ENCODE measurements around the gene MOV10L1.

Gene MOV10L1

DNA sequence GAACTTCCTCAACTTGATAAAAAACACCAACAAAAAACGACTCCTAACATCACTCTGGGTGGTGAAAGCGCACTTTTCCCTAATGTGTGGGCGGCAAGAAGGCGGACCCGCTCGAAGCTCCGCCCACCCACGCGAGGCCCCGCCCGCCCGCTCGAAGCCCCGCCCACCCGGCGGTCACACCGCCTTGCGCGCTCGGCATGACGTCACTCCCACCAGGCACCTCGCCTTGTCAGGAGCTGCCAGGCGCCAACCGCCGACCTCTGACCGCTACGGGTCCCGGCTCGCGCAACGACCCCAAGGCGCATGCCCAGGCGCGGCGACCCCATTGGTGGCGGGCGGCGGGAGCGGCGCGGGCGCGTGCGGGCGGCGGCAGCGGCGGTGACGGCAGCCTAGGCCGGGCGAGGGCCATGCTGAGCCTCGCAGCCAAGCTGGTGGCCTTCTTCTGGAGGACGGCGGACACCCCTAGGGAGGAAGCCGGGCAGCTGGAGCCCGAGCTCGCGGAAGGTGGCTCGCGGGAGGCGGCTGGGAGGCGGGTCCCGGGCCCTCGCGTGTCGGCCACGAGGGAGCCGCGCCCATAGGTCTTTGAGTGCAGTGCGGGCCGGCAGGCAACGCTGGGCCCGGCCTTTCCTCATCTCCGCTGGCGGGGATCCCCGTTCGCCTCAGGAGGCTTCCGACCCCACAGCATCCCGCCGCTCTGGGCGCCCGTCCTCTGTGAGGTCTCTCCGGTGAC, at the start of gene MOV10L1:
Gene MOV10L1 (plus strand): TSS at position 325 of the 730 bp plus-strand sequence. CDS start 83 bp downstream, at position 408.
- in situ Hi-C loops (cut with HindIII; ENCODE audit: low sequenced_read_pairs) = no loop called here

GRCh38 chr22:50040717-50041116, 49.1 kb upstream of the MOV10L1 start:
- in situ Hi-C loops (cut with HindIII; ENCODE audit: low sequenced_read_pairs) = no loop called here

GRCh38 chr22:50041361-50042065, 48.3 kb upstream of the MOV10L1 start:
- in situ Hi-C loops (cut with HindIII; ENCODE audit: low sequenced_read_pairs) = no loop called here

DNA sequence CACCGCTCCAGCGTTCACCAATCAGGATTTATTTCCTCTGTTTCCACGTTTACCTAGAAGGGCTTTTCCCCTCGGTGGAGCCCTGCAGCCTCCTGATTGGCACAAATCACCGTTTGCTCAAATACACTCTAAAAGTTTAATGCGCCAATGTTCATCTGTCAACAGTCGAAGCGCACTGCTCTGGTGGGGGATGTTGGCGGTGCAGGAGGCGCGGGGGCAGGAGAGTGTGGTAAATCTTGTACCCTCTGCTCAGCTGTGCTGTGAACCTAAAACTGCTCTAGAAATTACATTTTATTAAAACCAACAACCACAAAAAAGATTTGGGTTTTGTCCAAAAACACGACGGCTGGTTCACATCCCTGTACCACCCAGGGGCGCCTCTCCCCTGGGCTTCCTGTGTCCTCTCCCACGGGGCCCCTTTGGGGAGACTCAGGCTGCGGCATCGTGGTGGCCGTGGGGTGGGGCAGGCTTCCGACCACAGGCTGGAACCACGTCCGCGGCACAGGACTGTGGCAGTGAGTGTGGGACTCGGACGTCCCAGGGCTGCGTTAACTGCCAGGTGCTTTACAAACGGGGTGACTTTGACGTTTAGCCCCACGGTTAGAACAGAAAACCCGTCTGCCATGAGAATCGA, 45.2 kb upstream of the MOV10L1 start:
- in situ Hi-C loops (cut with HindIII; ENCODE audit: low sequenced_read_pairs) = no loop called here

GRCh38 chr22:50045211-50046018, 44.4 kb upstream of the MOV10L1 start:
- in situ Hi-C loops (cut with HindIII; ENCODE audit: low sequenced_read_pairs) = no loop called here

- in situ Hi-C loops (cut with HindIII; ENCODE audit: low sequenced_read_pairs) = no loop called here
Observed at GRCh38 chr22:50046019-50046415, 43.8 kb upstream of the MOV10L1 start.

GRCh38 chr22:50046481-50047245, 43.1 kb upstream of the MOV10L1 start:
- in situ Hi-C loops (cut with HindIII; ENCODE audit: low sequenced_read_pairs) = no loop called here

- in situ Hi-C loops (cut with HindIII; ENCODE audit: low sequenced_read_pairs) = no loop called here
Observed at GRCh38 chr22:50047346-50047745, 42.5 kb upstream of the MOV10L1 start.

- in situ Hi-C loops (cut with HindIII; ENCODE audit: low sequenced_read_pairs) = no loop called here
Observed at GRCh38 chr22:50048061-50048765, 41.6 kb upstream of the MOV10L1 start.

DNA sequence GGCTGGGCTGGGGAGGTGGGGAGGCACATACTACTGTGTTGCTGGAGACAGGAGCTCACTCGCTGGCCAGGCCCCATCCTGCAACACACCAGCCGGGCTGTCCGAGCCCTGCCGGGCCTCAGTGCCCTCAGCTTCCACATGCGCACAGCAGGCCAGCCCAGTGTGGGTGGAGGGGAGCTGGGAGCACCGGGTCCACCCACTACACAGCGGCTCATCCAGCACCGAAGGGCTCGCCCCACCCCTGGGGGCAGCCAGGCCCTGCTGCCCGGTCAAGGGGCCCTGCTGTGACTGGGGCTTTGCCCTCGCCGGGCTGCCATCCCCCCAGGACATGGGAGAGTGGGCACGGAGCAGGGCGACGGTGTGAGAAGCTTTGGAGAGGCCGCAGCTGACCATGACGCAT, 41.0 kb upstream of the MOV10L1 start:
- in situ Hi-C loops (cut with HindIII; ENCODE audit: low sequenced_read_pairs) = no loop called here

- in situ Hi-C loops (cut with HindIII; ENCODE audit: low sequenced_read_pairs) = no loop called here
Observed at GRCh38 chr22:50049299-50050195, 40.3 kb upstream of the MOV10L1 start.

- in situ Hi-C loops (cut with HindIII; ENCODE audit: low sequenced_read_pairs) = no loop called here
Observed at GRCh38 chr22:50051930-50052329, 37.9 kb upstream of the MOV10L1 start.

- in situ Hi-C loops (cut with HindIII; ENCODE audit: low sequenced_read_pairs) = no loop called here
Observed at GRCh38 chr22:50053861-50054260, 35.9 kb upstream of the MOV10L1 start.

GRCh38 chr22:50056214-50056972, 33.4 kb upstream of the MOV10L1 start:
- in situ Hi-C loops (cut with HindIII; ENCODE audit: low sequenced_read_pairs) = no loop called here

- in situ Hi-C loops (cut with HindIII; ENCODE audit: low sequenced_read_pairs) = no loop called here
Observed at GRCh38 chr22:50057278-50058060, 32.3 kb upstream of the MOV10L1 start.

- in situ Hi-C loops (cut with HindIII; ENCODE audit: low sequenced_read_pairs) = no loop called here
Observed at GRCh38 chr22:50058061-50058905, 31.5 kb upstream of the MOV10L1 start, which contains the start of gene TTLL8. TSS of gene TTLL8 (minus strand) at chr22:50058298.

Measured in DLD1 (cell line).